GM19328 (cell line): ENCODE data around the gene ADAMTS16.

ENCODE experiments used
- ATAC-seq: cut with Tn5 transposase; IDR thresholded peaks from one replicate; pipeline ENCODE4 v1.9.1; 2021; ENCODE audit warnings: mild to moderate bottlenecking, moderate library complexity; ENCODE audit not compliant: unreplicated experiment

ADAMTS16 gene

GRCh38 chr5:5182508-5183188 lies 42.5 kb downstream of the ADAMTS16 start:
- ATAC-seq: no peak

GRCh38 chr5:5183189-5183699 lies 43.1 kb downstream of the ADAMTS16 start:
- no peak for ATAC-seq

DNA sequence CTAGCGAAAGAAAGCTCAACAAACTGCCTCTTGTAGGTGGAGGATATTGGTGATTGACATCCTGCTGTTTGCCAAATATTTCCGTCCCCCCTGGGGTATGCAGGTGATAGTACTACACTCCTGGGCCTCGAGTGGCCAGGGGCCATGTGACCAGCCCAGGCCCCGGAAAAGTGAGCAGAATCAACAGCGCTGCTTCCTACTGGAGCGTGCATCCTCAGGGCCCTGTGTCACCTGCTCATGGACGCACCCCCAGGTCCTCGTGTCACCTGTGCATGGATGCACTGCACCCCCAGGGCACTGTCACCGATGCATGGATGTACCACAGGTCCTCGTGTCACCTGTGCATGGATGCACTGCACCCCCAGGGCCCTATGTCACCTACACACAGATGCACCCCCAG lies 43.8 kb downstream of the ADAMTS16 start:
- no peak for ATAC-seq

DNA sequence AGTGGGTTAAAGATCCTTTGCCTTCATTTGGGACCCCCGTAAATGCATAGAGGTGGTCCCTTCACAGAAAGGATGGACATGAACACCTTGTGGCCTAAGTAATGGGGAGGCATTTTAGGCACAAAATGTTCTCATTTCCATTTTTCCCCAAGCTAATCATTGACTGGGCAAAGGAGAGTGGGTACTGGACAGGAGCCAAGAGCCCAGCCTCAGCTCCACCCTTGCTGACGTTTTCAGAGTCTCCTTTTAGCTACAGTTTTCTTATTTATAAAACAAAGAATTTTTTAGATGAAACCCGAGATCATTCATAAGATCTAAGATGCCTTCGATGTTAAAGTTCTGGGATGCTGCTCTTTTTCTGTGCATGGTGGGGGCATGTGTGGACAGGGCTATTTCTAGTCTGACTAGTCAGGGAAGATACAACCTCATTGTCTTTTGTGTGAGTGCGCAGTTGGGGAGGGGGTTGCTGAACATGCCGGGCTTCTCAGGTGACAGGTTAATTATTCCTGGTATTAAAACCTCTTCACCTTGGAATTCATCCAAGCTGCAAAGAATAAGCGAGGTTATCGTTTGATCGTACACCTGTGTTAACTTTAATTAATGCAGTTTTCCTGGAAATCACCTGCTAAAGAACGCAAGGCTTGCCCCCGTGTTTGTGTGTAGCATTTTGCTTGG lies 48.4 kb downstream of the ADAMTS16 start:
- ATAC-seq: no peak

DNA sequence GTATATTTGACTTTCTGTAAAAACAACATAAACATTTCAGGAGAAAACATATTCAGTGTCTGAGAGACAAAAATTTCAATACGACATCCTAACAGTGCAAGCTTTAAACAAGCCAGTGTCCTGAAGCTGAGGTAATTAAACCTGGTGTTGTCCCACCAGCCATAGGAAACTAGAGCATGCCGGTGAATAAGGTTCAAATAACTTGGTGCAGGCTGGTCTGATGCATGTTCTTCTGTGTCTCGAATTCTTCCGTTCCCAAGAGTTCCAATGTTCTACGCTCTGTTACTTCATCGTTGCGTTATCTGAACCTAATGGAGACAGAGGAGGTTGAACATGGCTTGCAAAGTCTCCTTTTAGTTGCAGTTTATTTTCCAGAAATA lies 48.9 kb downstream of the ADAMTS16 start:
- no peak for ATAC-seq

DNA sequence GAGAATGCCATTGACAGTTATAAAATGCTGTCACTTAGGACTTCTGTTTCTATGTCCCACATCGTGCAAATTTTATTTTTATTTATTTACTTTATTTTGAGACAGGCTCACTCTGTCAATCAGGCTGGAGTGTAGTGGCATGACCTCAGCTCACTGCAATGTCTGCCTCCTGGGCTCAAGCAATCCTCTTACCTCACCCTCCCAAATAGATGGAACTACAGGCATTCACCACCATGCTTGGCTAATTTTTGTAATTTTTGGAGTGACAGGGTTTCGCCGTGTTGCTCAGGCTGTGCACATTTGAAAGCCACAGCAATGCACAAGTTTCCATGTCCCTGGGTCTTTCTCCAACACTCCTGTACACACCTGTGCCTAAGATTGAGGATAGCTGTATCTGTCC lies 51.8 kb downstream of the ADAMTS16 start:
- ATAC-seq: no peak

GRCh38 chr5:5192681-5193080 lies 52.6 kb downstream of the ADAMTS16 start:
- ATAC-seq: no peak

DNA sequence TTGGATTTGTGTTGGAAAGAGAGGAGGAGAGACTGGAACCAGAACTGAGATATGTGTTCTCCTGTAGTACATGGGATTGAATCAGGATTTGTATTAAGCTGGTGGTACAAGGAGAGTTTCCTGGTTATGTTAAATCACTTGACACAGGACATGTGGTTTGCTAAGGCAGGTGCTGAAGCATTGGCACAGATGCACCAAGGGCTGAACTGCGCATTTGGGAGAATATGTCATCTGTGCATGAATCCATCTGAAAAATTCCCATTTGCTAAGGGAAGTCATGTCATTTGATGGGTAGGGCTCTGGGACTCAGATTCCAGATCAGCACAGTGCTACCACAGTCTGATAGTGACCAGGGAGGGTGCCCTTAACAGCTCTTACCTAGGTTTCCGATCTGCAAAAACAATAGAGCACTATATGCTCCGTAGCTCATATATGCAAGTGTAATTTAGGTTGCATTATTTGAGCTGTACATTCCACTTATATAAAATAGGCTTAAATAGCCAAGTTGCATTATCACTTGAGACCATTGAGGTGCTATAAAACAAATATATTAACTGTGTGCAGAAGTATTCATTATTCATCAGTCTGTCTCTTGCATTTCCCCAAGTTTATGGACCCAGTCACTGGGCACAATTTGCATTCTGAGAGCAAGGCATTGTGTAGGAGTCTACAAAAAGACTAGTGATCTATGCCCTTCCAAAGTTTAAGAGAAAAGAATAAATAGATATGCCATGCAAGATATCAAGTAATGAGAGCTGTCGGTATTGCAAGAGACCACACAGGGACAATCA lies 55.2 kb downstream of the ADAMTS16 start:
- no peak for ATAC-seq

GRCh38 chr5:5198135-5198534 lies 58.0 kb downstream of the ADAMTS16 start:
- ATAC-seq: no peak

GRCh38 chr5:5198815-5199214 lies 58.7 kb downstream of the ADAMTS16 start:
- ATAC-seq: no peak

DNA sequence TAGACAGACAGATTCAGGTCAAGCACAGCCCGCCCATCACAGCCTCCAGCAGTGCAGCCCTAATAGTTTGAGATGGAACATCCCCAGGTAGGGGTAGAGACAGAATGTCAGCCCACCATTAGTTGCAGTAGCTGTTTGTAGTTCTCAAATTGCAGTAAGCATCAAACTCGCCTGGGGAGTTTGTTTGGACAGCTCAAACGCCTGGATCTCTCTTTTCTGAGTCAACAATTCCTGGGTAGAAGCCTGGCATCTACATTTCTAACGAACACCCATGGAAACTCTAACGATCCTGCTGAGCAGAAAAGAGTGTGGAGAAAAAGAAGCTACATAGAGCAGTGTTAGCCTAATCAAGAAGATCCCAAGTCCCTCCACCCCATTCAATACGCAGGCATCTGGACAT lies 59.4 kb downstream of the ADAMTS16 start:
- no peak for ATAC-seq

GRCh38 chr5:5200133-5200532 lies 60.0 kb downstream of the ADAMTS16 start:
- ATAC-seq: no peak

GRCh38 chr5:5202321-5202720 lies 62.2 kb downstream of the ADAMTS16 start:
- ATAC-seq: no peak

DNA sequence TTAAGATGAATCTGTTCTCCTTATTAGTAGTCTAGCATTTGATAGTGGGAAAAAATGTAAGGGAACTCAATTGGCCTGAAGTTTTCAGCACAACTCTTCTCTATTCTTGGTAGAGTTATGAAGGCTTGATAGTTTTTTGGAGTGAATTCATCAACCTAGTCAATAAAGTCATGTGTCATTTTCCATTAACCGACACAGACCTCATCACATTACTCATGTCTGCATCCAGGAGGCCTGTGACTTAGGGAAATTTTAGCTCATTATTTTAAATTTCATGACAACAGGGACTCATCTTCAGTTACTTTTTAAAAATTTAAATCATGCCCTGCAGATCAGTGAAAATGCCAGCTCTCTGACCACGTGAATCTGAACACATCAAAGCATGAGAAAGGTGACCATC lies 63.3 kb downstream of the ADAMTS16 start:
- ATAC-seq: no peak

DNA sequence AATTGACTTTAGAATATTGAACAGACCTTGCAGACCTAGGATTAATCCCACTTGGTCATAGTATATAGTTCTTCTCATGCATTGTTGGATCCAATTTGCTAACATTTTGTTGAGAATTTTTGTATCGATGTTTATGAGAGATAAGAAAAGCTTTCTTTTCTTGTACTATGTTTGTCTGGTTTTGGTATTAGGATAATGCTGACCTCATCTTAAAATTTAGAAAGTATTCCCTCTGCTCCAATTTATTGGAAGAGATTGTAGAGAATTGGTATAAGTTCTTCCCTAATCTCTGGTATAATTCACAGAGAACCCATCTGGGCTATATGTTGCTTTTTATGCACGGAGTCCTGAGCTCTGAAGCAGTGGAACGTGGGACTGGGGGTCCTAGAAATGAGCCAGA lies 67.7 kb downstream of the ADAMTS16 start:
- ATAC-seq: no peak

DNA sequence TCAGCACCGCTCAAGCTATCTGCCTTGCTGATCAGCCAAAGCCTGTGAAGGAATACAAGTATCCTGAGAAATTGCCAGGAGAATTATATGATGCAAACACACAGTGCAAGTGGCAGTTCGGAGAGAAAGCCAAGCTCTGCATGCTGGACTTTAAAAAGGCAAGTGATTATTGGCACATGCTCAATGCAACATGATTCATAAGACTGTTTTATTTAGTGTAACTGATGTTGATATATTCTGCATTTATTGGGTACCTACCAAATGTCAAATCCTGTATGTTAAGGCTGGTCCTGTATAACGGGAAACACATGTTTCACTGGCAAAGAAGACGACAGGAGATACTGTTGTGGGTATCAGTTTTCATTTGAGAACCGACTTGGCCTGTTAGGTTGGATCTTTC lies 69.0 kb downstream of the ADAMTS16 start:
- no peak for ATAC-seq

DNA sequence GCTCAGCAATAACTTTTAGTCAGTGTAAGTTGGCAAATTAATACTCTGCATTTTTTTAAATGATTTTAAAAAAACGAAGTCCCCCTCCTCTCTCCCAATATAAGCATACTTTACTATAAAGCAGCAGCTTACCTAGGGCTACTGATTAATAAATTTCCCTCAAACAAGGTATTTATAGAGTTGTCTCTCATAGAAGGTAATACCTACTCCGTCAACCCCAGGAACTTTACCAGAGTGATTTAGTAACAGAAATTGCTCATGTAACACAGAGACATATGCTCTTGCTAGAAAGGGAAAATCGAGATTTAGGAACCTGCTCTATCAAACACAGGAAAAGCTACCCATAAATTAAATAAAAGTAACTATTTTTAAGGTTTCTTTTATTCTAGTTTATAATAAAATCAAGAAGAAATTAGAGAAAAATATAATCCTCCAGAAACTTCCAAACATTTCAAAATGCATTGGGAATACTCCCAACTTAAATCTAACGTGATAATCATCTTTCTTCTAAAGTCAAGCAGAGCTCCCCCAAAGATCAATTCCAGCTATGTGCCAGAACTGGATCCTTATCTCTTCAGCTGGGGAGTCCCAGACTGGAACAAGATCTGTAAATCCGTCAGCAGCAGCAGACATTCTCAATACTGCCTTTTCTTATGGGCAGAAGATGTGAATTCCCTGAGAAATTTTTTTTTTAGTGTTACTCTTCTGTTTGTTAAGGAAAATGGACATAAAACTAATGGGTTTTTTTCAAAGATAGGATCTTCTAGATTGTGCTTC lies 69.6 kb downstream of the ADAMTS16 start:
- no peak for ATAC-seq

- ATAC-seq: no peak
Observed at GRCh38 chr5:5217371-5217770, 77.2 kb downstream of the ADAMTS16 start.

- no peak for ATAC-seq
Observed at GRCh38 chr5:5218396-5218795, 78.3 kb downstream of the ADAMTS16 start.

DNA sequence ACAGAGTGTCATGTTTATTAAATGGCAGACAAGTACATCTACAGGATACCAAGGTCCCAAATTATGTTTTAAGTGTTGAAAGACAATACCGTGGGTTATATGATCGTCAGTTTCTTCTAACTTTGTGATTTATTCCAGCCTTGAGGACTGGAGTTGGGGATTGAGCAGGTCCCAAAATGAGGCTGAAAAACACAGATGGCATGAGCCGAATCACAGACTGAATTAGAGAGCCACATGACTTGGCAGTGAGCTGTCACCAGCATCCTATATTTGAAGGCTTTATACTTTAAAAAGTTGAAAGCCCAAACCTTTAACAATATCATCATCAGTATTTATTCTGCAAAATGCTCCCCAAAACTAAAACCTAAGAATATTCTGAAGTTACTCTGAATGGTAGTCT lies 79.4 kb downstream of the ADAMTS16 start:
- ATAC-seq: no peak
